NK-92 (cell line): ENCODE measurements around the gene MTHFD1L.

Experiments
- DNase-seq: peaks from one replicate; lab custom pipeline; 2025; ENCODE audit not compliant: unreplicated experiment; lab: John Stamatoyannopoulos, UW

Gene MTHFD1L

GRCh38 chr6:150865043-150865405 is 478 bp upstream of the MTHFD1L start:
- DNase-seq: no peak

GRCh38 chr6:150866147-150866990 is 867 bp downstream of the MTHFD1L start:
- DNase-seq: no peak

- DNase-seq: no peak
Observed at GRCh38 chr6:150866991-150867501, 1.5 kb downstream of the MTHFD1L start.

- DNase-seq: no peak
Observed at GRCh38 chr6:150868759-150869158, 3.3 kb downstream of the MTHFD1L start.

- no peak for DNase-seq
Observed at GRCh38 chr6:150874179-150874578, 8.7 kb downstream of the MTHFD1L start.

- no peak for DNase-seq
Observed at GRCh38 chr6:150875841-150876240, 10.3 kb downstream of the MTHFD1L start.

- DNase-seq: no peak
Observed at GRCh38 chr6:150876598-150876997, 11.1 kb downstream of the MTHFD1L start.

GRCh38 chr6:150877928-150878327 is 12.4 kb downstream of the MTHFD1L start:
- DNase-seq: no peak

GRCh38 chr6:150878347-150879213 is 13.1 kb downstream of the MTHFD1L start:
- DNase-seq: no peak

GRCh38 chr6:150880336-150880735 is 14.8 kb downstream of the MTHFD1L start:
- DNase-seq: no peak

GRCh38 chr6:150881911-150882481 is 16.5 kb downstream of the MTHFD1L start:
- DNase-seq: no peak

- no peak for DNase-seq
Observed at GRCh38 chr6:150883521-150883920, 18.0 kb downstream of the MTHFD1L start.

GRCh38 chr6:150886155-150886554 is 20.7 kb downstream of the MTHFD1L start:
- no peak for DNase-seq

- no peak for DNase-seq
Observed at GRCh38 chr6:150887978-150888563, 22.6 kb downstream of the MTHFD1L start.

GRCh38 chr6:150890346-150890745 is 24.8 kb downstream of the MTHFD1L start:
- no peak for DNase-seq

GRCh38 chr6:150891888-150892485 is 26.5 kb downstream of the MTHFD1L start:
- no peak for DNase-seq

- no peak for DNase-seq
Observed at GRCh38 chr6:150894191-150894744, 28.8 kb downstream of the MTHFD1L start.

- no peak for DNase-seq
Observed at GRCh38 chr6:150894935-150895552, 29.5 kb downstream of the MTHFD1L start.

GRCh38 chr6:150895928-150896632 is 30.6 kb downstream of the MTHFD1L start:
- DNase-seq: no peak
